Vagina (tissue), 2 donors: ENCODE measurements around the gene TNFAIP1. TPM values are rescaled to one million over a fixed set of nuclear protein-coding genes. Genes with fewer than 3 reads are reported as not detected.
"Not testable (repeated sequence)": the region's sequence is repeated elsewhere in the genome, so short reads cannot be mapped to it uniquely, and the experiment has no call there.

ENCODE experiments used
- DNase-seq, 2 donors: peaks; one replicate each; pipeline ENCODE4 v3.0.0-alpha.2; 2017; ENCODE audit errors: extremely low spot score in 2 of 2
- H3K27ac ChIP-seq: fragments of 200-600 bp; sonication (generic); one replicate; pipeline ENCODE4 v1.5.1; 2019
- H3K27me3 ChIP-seq: fragments of 200-600 bp; sonication (generic); one replicate; pipeline ENCODE4 v1.5.1; 2019
- H3K36me3 ChIP-seq, 2 donors: fragments of 200-600 bp; sonication (generic); one replicate each; pipeline ENCODE4 v1.5.1; 2017 to 2019
- H3K4me1 ChIP-seq: fragments of 200-600 bp; sonication (generic); one replicate; pipeline ENCODE4 v1.5.1; 2019
- H3K4me3 ChIP-seq, 2 donors: fragments of 200-600 bp; sonication (generic); 1 replicate in 1 of 2; 2 replicates in 1 of 2; pipeline ENCODE4 v1.5.1; 2016 to 2019
- H3K9me3 ChIP-seq: fragments of 200-600 bp; sonication (generic); one replicate; pipeline ENCODE4 v1.5.1; 2019
- POLR2A ChIP-seq, 2 donors: fragments of 450-650 bp; IDR thresholded peaks; one replicate each; pipeline ENCODE4 v1.6.1; 2017; ENCODE audit warnings: antibody characterized with exemption in 2 of 2, mild to moderate bottlenecking in 2 of 2, moderate library complexity in 2 of 2
- POLR2AphosphoS5 ChIP-seq, 2 donors: sonication (generic); formaldehyde crosslinking; IDR thresholded peaks; one replicate each; pipeline ENCODE4 v1.9.0; 2017; ENCODE audit warnings: antibody characterized with exemption in 2 of 2, mild to moderate bottlenecking in 2 of 2, low read depth in 1 of 2; ENCODE audit not compliant: insufficient read depth in 1 of 2
- intact Hi-C: fragments of 100-400 bp; cut with DNase I; formaldehyde crosslinking; loops from one replicate; pipeline ENCODE4 v1.15.1; 2023
- total RNA-seq: library from RNA; depleted of rRNA; stranded (reverse); fragments of >200 nt; gene quantifications from one replicate; pipeline ENCODE4 v1.2.3, GENCODE V29; 2016
- TF ChIP-seq, protein P1 (sequence below), 3 experiments: fragments of 450-650 bp in 2 of 3; fragments of 200-600 bp in 1 of 3; sonication (generic) in 1 of 3; IDR thresholded peaks; one replicate each; pipeline ENCODE4 v1.5.1; 2017 to 2019; ENCODE audit warnings: antibody characterized with exemption in 3 of 3, mild to moderate bottlenecking in 2 of 3, moderate library complexity in 2 of 3

TNFAIP1 gene
- total RNA-seq, 1 donor from 2014 or later, result 27.3 TPM

DNA sequence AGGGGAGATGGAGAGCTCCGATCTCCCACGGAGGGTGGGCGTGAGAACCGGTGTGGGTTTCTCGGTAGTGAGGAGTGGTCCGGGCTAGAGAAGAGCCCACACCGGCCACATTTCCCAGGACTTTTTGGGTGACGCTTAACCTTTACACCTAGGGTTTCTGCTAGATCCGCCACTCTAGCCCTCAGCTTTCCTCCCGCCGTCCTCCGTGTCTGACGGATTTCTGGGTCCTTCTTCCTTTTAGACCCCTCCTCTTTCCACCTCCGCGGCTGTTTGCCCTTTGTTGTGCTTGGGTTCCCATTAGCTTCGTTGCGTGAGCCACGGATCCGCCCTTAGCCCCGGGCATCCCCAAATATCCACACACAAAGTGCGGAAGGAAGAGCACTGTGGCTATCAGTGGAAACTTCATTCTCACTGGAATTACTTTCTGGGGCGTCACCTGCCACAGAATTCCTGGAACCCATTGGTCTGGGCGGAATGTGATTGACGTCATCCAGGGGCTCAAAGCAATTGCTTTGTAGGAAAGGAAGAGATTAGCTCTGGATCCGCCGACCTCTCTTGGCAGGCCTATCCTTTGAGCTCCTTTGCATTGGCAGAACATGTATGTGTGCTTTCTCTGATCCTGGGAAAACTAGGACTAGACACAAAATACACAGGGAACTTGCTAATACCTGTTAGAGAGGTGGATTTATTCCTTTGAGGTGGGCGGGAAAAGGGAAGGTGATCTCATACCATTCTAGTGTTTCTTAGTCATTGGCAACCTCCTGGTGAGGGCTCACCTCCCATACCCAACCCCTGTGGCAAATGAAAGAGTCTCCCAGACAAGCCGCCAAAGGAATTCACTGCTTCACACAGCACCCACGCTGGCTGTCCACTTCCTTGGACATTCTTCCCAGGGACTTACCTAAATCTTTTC is 654 bp downstream of the TNFAIP1 start:
- intact Hi-C loops, result no loop called here
- H3K36me3 ChIP-seq, result peaks cover 0 to 29% of the 10 kb centered on the region in 2 donors
- H3K27me3 ChIP-seq, result no peaks in the 10 kb centered on the region
- H3K4me1 ChIP-seq, result peaks cover 66% of the 10 kb centered on the region
- TF ChIP-seq, protein P1, sequence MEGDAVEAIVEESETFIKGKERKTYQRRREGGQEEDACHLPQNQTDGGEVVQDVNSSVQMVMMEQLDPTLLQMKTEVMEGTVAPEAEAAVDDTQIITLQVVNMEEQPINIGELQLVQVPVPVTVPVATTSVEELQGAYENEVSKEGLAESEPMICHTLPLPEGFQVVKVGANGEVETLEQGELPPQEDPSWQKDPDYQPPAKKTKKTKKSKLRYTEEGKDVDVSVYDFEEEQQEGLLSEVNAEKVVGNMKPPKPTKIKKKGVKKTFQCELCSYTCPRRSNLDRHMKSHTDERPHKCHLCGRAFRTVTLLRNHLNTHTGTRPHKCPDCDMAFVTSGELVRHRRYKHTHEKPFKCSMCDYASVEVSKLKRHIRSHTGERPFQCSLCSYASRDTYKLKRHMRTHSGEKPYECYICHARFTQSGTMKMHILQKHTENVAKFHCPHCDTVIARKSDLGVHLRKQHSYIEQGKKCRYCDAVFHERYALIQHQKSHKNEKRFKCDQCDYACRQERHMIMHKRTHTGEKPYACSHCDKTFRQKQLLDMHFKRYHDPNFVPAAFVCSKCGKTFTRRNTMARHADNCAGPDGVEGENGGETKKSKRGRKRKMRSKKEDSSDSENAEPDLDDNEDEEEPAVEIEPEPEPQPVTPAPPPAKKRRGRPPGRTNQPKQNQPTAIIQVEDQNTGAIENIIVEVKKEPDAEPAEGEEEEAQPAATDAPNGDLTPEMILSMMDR (IDR thresholded peaks at IDR 0.05), result no peak
- peak; percentile 46 to 55 for TF ChIP-seq POLR2AphosphoS5 (IDR thresholded peaks at IDR 0.05; ENCODE audit: insufficient read depth in 1 of 2, low read depth in 1 of 2)
- no peaks in the 10 kb centered on the region for H3K9me3 ChIP-seq
- DNase-seq, result peak in 1 of 2 donors; percentile 90
- H3K4me3 ChIP-seq, result peak overlapping the region; percentile 86 to 93
- H3K27ac ChIP-seq, result peak overlapping the region; percentile 94

DNA sequence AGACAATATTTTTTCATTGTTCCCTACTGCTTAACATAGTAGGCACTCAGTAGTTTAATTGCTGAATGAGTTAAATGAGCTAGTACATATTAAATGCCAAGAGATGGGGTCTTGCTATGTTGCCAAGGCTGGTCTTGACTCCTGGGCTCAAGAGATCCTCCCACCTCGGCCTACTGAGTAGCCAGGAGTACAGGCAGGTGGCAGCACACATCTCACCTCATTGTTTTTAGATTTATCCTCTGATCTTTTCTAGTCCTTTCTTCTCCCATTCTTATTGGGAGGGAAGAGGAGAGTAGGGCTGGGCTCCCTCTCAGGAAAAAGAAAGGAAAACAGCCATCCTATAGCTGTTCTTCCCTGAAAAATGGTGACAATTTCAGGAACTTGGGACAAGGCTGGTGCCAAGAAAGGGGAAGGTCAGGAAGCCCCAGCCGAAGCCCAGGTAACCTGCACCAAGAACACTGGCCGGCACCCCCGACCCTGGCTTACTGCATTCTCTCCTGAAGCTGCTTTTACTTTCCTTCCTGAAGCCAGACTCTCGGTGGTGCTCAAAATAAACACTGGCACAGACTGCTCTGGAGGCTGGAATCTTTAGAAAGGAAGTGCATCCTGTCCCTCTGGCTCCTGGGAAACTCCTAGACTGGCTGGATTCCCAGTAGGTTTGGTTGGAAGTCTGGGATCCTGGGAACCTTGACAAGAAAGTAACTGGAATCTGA is 2.7 kb downstream of the TNFAIP1 start:
- Histone ChIP-seq H3K4me1 (peaks cover 62% of the 10 kb centered on the region), H3K27ac (peak overlapping the region; percentile 37), H3K36me3 (peaks cover 0 to 41% of the 10 kb centered on the region in 2 donors), H3K4me3 (no peak overlapping the region), H3K27me3 (no peaks in the 10 kb centered on the region), H3K9me3 (no peaks in the 10 kb centered on the region)
- no peak for TF ChIP-seq POLR2AphosphoS5 (IDR thresholded peaks at IDR 0.05; ENCODE audit: insufficient read depth in 1 of 2, low read depth in 1 of 2)
- TF ChIP-seq, protein P1 (IDR thresholded peaks at IDR 0.05), result no peak
- TF ChIP-seq POLR2A (IDR thresholded peaks at IDR 0.05), result no peak
- intact Hi-C loops, result no loop called here
- DNase-seq, result no peak

- Histone ChIP-seq H3K36me3 (peaks cover 0 to 47% of the 10 kb centered on the region in 2 donors), H3K27ac (peak overlapping the region; percentile 37), H3K4me1 (peaks cover 56% of the 10 kb centered on the region)
- H3K9me3 ChIP-seq, H3K4me3 ChIP-seq, DNase-seq, H3K27me3 ChIP-seq, intact Hi-C loops: not testable (repeated sequence)
These were observed 3.2 kb downstream of the TNFAIP1 start for GRCh38 chr17:28338769-28339212.

- intact Hi-C loops, result no loop called here
- no peaks in the 10 kb centered on the region for H3K27me3 ChIP-seq
- no peaks in the 10 kb centered on the region for H3K9me3 ChIP-seq
- H3K27ac ChIP-seq, result no peak overlapping the region
- H3K36me3 ChIP-seq, result peaks cover 0 to 53% of the 10 kb centered on the region in 2 donors
- TF ChIP-seq POLR2AphosphoS5 (IDR thresholded peaks at IDR 0.05; ENCODE audit: insufficient read depth in 1 of 2, low read depth in 1 of 2), result no peak
- H3K4me3 ChIP-seq, result no peak overlapping the region
- DNase-seq, result no peak
- H3K4me1 ChIP-seq, result peaks cover 49% of the 10 kb centered on the region
These were observed 3.9 kb downstream of the TNFAIP1 start for GRCh38 chr17:28339431-28339830.

- no peak for TF ChIP-seq POLR2AphosphoS5 (IDR thresholded peaks at IDR 0.05; ENCODE audit: insufficient read depth in 1 of 2, low read depth in 1 of 2)
- TF ChIP-seq, protein P1 (IDR thresholded peaks at IDR 0.05), result no peak
- TF ChIP-seq POLR2A (IDR thresholded peaks at IDR 0.05), result no peak
- Histone ChIP-seq H3K27ac (no peak overlapping the region), H3K4me3 (no peak overlapping the region), H3K9me3 (no peaks in the 10 kb centered on the region), H3K36me3 (peaks cover 0 to 62% of the 10 kb centered on the region in 2 donors), H3K27me3 (no peaks in the 10 kb centered on the region), H3K4me1 (peaks cover 43% of the 10 kb centered on the region)
- no peak for DNase-seq
- intact Hi-C loops, result no loop called here
These were observed 4.8 kb downstream of the TNFAIP1 start for GRCh38 chr17:28340374-28340773.
